Uterus (tissue), 2 donors: Measurements from ENCODE around the gene OGFR.

Source experiments
- CTCF ChIP-seq, 4 experiments: fragments of 200-600 bp in 2 of 4; fragments of 450-650 bp in 2 of 4; sonication (generic) in 2 of 4; IDR thresholded peaks; one replicate each; pipeline ENCODE4 v1.5.1; 2016 to 2019; ENCODE audit warnings: antibody characterized with exemption in 4 of 4, mild to moderate bottlenecking in 2 of 4, moderate library complexity in 1 of 4
- POLR2A ChIP-seq, 2 donors: fragments of 450-650 bp; IDR thresholded peaks; one replicate each; pipeline ENCODE4 v1.6.1; 2016; ENCODE audit warnings: antibody characterized with exemption in 2 of 2, mild to moderate bottlenecking in 1 of 2, moderate library complexity in 1 of 2

GRCh38 chr20:62812181-62812906 lies 7.7 kb downstream of the OGFR start:
- no peak for TF ChIP-seq CTCF (IDR thresholded peaks at IDR 0.05)
- TF ChIP-seq POLR2A (IDR thresholded peaks at IDR 0.05) = no peak
